ENCODE data around the gene VPS13D.

VPS13D gene

GRCh38 chr1:12556957-12557935 is 327.4 kb downstream of the VPS13D start:
- no peak for DNase-seq

- no peak for DNase-seq
Measured at GRCh38 chr1:12561121-12561520, 331.3 kb downstream of the VPS13D start.

All from hematopoietic multipotent progenitor cell treated with erythropoietin and hydrocortisone succinate and interleukin-3 and kit ligand, for 6 days (in vitro differentiated cells).